Measurements from ENCODE around the gene SCAMP2.
A peak's percentile ranks its signal among the peaks of the same experiment; 100 is the strongest.
"Not testable (repeated sequence)": the region's sequence is repeated elsewhere in the genome, so short reads cannot be mapped to it uniquely, and the experiment has no call there.

The SCAMP2 gene

DNA sequence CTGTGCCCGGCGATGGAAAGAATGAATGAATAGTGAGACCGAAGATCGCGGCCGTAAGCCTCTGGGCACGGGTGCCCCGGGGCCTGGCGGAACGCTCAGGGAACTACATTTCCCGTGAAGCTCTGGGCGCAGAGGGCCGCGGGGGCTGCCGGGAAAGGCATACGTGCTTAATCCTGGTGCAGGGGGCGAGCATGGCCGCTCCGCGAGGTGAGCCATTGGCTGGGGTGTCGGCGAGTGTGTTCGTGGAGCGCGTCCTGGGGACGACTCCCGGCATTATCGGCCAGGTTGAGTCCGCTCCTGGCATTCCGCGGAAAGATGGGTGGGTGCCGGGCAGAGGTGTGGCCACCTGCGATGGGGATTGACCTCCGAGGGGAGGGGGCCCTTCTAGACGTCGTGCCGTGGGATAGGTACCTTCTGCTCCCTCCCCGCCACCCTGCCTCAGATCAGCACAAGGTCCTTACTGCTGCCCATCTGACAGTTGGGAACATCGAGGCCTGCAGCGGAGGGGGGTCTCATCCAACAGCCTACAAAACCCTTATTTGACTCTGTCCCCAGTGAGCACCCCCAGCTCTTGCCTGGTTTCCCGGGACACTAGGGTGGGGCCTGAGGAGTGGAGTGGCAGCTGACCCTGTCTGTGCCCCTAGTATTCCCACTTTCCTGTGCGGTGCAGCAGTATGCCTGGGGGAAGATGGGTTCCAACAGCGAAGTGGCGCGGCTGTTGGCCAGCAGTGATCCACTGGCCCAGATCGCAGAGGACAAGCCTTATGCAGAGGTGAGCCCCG is 16.9 kb upstream of the SCAMP2 start, which contains the start of gene MPI:
TSS of gene MPI (plus strand) at position 160 of the 782 bp plus-strand sequence. CDS start at position 192, 32 bp downstream.
- DNase-seq = peak; percentile 85

DNA sequence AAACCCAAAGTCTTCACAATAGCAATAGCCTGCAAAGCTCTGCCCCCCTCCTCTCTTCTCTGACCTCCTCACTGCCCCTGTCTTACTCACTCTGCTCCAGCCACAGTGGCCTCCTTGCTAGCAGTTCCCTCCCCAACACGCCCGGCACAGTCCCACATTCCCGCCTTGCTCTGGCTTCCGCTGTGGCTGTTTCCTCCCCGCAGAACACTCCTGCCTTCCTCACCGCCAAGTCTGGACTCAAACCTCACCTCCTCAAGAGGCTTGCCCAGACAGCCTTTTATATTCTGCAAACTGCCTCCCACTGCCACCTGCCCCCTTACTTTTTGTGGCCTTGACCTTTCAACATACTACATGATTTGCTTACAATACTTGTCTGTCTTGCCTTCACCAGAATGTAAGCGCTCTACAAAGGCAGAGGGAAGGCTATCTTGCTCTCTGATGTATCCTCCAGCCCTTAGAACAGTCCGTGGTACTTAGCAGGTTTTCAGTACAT is 16.3 kb upstream of the SCAMP2 start:
- no peak for DNase-seq

DNA sequence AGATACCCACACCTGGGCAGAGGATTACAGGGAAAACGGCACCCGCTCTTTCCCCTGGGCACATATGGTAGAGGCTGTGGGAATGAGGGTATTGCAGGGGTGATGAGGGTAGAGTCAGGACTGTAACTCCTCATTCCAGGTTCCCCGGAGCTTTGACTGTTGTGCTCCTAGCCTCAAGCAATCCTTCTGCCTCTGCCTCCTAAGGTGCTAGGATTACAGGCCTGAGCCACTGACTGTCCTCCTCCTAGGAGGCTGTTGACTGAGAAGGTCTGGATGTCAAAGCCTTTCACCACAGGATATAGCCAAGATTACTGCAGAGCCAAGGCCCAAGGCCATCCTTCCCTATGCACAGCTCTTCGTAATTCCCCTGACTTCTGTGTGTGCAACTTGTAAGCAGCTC is 15.6 kb upstream of the SCAMP2 start:
- no peak for DNase-seq

DNA sequence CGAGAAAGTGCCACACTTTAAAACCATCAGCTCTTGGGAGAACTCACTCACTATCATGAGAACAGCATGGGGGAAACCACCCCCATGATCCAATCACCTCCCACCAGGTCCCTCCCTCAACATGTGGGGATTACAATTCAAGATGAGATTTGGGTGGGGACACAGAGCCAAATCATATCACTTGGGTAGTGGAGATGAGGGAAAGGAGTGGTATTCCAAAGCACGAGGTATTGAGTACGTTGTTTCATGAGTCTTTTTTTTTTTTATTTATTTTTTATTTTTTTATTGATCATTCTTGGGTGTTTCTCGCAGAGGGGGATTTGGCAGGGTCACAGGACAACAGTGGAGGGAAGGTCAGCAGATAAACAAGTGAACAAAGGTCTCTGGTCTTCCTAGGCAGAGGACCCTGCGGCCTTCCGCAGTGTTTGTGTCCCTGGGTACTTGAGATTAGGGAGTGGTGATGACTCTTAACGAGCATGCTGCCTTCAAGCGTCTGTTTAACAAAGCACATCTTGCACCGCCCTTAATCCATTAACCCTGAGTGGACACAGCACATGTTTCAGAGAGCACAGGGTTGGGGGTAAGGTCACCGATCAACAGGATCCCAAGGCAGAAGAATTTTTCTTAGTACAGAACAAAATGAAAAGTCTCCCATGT is 14.5 kb upstream of the SCAMP2 start:
- DNase-seq = not testable (repeated sequence)

DNA sequence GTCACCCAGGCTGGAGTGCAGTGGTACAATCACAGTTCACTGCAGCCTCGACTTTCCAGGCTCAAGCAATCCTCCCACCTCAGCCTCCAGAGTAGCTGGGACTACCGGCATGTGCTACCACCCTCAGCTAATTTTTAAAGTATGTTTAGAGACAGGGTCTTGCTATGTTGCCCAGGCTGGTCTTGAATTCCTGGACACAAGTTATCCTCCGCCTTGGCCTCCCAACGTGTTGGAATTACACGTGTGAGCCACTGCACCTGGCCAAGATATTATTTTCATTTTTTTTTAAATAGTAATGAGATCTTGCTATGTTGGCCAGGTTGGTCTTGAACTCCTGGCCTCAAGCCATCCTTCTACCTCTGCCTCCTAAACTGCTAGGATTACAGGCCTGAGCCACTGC is 12.3 kb upstream of the SCAMP2 start:
- DNase-seq = no peak

DNA sequence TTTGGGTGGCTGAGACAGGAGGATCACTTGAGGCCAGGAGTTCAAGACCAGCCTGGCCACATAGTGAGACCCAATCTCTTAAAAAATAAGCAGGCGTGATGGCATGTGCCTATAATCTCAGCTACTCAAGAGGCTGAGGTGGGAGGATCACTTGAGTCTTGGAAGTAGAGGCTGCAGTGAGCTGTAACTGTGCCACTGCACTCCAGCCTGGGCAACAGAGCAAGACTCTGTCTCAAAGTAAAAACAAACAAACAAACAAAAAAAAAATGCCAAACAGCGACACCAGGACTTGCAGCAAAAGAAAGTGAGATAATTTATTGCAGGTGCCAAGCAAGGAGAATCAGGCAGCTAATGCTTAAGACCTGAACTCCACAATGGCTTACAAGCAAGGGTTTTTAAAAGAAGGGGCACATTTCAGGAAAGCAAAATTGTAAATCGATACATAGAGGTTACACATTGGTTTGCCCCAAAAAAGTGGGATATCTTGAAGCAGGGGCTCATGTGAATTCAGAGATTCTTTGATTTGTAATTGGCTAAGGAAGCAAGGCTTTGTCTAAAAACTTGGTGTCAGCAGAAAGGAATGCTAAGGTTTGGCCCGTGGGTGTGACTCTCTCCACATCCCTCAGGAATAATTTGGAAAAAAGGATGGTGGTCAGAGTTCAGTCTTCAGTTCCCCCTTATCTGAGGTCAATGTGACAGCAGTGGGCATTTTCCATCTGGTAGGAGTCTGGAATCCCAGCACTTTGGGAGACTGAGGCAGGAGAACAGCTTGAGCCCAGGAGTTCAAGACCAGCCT is 11.5 kb upstream of the SCAMP2 start:
- DNase-seq = no peak

DNA sequence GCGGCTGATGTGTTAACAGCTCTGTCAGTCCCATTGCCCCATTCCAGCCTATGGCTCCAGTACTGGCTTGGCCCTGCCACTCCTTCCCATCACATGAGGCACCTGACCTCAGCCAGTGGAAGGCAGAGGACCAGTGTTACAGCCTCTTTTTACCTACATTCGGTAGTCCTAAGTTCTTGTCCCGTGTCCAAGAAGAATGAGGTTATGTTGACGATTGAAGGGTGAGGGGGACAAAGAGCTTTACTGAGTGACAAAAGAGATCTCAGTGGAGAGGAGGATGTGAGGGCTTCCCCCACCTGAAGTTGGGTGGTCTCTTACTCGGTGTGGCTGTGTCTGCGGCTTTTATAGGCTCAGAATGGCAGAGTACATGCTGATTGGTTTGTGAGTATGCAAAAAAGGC is 9.4 kb upstream of the SCAMP2 start:
- DNase-seq = no peak

DNA sequence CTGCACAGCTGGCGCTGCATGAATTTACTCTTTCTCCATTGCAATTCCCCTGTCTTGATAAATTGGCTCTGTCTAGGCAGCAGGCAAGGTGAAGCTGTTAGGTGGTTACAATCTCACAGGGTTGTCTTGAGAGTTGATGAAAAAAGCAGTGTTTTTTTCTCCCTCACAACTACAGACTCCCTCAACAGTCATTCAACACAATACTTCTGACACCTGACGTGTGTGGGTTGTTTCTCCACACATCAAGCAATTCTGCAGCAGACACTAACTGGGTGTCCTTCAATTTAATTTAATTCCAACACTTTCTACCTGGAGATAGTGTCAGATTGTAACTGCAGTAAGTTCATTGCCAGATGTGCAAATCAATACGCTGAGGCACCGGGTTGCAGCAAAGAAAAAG is 5.1 kb upstream of the SCAMP2 start:
- no peak for DNase-seq

DNA sequence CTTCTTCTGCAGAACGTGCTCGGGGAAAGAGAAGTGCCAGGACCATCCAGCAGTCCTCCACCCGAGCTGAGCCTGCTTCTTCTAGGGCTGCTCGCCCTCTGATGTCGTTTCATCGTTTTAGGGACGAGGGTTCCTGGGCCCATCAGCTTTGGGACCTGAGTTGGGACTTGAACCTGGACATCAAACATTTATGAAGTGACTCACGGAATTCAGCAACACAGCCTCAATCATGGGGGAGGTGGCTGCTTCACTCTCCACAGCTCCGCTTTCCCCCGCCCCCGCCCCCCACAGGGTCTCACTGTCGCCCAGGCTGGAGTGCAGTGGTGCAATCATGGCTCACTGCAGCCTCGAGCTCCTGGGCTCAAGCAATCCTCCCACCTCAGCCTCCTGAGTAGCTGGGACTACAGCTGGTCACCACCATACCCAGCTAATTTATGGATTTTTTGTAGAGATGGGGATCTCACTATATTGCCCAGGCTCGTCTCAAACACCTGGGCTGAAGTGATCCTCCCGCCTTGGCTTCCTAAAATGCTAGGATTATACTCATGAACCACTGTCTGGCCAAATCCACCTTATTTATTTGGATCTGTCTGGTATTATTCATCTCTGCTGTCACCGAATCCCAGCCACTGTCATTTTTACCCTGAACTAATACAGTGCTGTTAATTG is 725 bp upstream of the SCAMP2 start:
- DNase-seq = no peak

DNA sequence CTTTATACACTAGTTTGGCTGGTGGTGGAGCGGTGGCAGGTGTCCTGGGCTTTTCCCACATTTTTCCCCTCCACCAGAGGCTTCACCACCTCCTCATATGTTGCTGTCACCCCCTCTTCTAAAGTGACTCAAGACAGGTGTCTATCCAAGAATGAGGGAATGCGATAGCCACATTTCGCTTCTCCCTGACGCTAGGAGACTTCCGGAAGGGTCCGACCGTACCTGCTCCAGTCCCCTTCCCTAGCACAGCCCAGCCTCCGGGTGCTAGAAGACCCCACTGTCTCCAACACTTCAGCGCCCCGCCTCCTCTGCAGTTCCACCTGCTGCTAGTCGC is 496 bp downstream of the SCAMP2 start:
- DNase-seq = no peak

DNA sequence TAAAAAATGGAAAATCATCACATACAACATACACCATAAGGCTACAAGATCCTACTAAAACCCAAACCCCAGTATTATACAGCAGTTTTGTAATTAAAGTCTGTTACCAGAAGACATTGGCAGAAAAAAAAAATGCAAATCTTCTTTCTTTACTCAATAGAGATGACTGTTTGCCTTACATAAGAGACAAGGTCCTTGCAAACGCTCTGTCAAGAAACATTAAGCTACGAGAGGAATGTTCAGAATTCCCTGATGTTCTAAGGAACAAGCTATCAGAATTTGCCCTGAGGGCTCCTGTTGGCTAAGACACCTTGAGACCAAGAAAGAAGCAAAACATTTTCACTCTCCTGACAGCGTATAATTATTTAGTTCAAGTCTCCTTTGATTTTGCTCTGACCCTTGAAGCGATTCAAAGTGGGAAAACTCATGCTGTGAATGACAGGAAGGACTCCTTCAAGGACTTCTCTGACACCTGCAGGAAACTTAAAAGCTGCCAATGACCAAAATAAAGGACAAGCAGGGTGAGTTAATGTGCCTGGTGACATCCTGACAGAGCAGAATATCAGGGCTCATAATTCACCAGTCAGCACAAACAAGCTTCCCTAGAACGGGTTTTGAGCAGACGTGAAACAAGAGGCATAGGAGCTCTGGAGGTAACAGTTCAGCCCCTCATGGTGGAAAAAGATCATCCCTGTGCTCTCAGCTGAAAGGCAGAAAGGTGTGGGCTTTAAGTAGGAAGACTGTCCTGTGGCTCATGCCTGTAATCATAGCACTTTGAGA is 2.5 kb downstream of the SCAMP2 start:
- DNase-seq = no peak

DNA sequence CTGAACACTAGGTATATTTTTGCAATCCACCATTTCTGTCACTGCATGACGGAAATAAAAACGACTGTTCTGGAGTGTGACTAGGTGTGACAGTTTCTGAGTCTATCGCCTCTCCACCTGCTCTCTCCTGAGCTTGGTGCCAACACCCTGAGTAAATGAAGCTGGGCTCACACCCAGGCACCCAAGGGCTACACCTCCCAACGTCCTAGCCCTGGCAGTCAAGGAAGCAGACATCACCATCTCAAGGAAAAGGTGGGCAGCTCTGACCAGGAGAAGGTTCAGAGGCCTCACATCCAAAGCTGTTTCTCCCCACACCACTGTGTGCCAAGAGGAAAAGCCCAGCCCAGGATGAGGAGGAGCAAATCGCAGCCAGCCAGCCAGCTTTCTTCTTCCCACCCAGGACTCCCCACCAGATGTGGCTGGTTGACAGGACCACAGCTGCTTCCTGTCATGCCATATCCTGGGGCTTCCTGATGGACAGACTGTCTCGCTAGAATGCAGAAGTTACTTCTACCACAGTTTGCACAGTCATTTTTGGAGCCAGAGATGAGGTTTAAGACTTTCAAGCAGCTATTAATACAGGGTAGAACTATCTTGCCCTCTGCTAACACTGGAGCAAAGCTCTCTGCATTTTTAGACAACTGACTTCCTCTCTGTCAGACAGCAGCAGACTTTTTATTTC is 3.3 kb downstream of the SCAMP2 start:
- DNase-seq = no peak

DNA sequence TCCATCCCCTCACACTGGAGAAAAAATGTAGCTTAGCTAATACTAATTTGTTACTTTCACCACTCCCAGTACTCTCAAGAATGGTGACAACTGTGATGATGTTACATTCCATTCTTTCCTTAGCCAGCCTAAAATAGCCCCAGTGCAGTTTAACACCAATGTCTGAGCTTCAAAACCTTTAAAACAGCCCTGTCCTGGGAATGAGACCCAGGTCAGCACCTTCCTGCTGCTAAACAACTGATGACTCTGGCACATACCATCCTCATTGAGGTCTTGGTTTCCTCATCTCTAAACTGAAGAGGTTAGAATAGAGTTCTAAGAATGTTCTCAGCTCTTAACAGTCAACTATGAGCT is 3.8 kb downstream of the SCAMP2 start:
- DNase-seq = no peak

DNA sequence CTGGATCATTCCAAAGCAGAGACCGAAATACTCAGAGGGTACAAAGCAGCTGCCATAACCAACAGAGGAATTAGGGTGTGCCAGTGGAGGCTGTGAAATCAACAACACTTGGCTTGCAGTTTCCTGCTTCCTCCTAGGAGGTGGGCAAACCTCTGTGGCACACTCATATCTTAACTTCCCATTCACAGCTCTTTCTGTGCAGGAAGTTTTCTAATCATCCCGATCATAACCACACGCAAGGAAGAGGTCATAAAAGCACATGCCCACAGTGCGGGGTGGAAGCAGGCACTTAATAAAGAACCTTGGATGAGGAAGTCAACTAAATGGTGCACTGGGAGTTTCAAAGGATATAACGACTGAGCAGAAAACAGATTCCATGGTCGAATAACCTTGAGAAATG is 5.1 kb downstream of the SCAMP2 start:
- DNase-seq = no peak

DNA sequence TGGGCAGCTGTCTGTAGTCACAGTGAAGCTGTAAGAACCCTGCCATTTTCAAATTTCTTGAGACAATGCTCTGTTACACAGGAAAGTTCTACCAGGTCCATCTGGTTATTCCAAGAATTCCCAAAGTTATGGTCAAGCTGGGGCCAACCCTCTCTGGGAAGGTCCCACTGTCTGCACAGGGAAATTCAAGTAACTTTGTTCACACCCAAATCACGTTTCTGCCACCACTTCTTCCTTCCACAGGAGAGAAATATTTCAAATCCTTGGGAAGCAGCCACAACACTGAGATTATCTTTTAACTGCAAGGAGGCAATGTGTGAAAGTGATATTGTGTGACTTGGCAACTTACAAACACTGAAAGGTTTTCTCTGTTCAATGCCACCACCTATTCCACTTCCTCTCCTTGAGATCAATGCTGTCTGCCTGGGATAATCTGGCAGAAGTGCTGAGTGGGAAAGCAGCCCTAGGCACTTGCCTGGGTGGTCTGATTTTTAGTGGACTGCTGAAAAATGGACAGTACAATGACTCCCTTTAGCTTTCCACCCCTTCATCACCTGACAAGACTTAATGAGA is 5.6 kb downstream of the SCAMP2 start:
- no peak for DNase-seq

DNA sequence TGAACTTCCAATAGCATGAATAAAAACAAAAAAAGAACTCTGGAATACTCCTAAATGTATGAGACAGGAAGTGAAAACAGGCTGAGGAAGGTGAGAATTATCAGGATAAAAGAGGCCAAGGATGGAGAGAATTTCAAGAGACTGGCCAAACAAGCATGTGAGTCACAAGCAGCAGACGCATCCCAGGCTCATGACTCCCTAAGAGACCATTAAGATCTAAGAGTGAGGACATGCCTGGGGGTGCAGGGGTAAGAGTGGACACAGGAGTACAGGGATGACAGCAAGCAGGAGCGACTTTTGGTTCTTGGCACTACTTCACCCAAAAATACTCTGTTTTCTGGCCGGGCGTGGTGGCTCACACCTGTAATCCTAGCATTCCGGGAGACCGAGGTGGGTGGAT is 7.1 kb downstream of the SCAMP2 start:
- no peak for DNase-seq

DNA sequence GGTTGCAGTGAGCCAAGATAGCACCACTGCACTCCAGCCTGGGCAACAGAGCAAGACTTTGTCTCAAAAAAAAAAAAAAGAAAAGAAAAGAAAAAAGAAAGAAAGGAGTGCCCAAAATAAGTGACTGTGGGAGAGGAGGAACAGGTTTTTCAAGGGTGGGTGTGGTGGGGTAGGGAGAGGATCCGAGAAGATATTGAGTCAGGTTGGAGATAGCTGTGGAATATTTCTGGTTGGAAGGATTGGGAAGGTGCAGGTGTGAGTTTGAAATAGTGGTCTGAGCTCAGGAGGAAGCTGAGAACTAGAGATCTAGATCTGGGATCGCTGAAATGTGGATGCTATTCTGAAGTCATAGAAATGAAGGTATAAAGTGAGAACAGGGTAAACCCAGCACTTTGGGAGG is 7.8 kb downstream of the SCAMP2 start:
- DNase-seq = no peak

DNA sequence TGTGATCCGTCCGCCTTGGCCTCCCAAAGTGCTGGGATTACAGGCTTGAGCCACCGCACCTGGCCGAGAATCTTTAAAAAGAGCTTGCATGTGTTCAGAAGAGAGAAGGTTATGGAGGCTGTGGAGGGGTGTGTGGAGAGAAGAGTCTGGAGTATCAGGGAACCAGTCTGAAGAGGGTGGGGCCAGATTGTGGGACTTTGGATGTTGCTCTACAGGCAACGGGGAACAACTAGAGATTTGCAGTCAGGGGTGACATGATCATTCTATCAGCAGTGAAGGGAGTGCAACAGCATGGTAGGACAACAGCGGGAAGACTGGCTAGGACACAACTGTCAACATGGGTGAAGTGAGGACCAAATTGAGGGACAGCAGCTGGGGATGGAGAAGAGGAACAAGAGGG is 8.9 kb downstream of the SCAMP2 start:
- DNase-seq = no peak

DNA sequence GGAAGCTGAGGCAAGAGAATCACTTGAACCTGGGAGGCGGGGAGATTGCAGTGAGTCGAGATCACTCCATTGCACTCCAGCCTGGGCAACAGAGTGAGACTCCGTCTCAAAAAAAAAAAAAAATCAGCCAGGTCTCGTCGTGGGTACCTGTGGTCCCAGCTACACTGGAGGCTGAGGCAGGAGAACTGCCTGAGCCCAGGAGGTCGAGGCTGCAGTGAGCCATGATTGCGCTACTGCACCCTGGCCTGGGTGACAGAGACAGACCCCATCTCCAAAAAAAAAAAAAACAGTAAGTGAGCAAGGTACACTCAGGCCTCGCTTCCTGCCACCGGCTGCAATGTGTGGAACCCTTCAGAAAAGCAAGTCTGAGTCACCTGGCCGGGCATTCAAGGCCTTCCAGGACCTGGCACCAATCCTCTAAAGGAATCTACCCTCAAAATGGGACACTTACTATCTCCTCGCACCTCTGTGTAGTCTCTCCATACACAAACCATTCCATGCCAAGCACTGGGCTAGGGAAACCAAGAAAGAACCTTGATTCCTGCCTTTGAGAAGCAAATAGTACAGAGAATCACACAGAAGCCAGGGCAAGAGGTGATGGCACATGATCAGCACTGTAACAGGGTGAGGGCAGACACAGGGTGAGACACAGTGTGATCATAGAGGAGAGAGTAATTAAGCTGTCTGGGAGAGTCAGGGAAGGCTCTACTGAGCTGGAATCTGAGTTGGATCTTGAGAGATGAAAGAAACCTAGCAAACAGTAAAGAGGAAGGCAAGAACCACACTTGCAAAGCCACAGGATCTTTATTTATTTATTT is 9.7 kb downstream of the SCAMP2 start:
- DNase-seq = no peak

DNA sequence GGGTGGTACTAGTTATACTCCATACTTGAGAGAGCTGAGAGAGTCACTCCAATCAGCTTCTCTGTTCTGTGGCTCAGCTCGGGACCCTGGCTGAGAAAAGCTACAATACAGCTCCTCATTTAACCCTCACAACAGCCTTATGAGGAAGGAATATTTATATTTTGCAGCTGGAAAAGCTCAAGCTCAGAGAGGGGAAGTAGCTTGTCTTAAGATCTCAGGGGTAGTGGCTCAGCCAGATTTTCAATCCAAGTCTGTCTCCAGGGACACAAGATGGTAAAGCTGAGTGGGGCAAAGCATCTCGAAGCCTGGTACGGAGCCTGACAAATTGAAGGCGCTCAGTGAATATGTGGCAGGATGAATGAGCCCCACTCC is 14.8 kb downstream of the SCAMP2 start:
- DNase-seq = no peak

Data from stimulated activated CD4-positive, alpha-beta T cell treated with anti-CD3 and anti-CD28 coated beads, Interleukin-12 subunit alpha, Interleukin-12 subunit beta, amount 100 ng/mL, for 4 hours (primary cell).